SK-N-MC (cell line): ENCODE results near the gene KCTD14.

Experiments
- EZH2 ChIP-seq: fragments of 200-600 bp; sonication (generic); IDR thresholded peaks from one replicate; pipeline ENCODE4 v1.6.1; 2017; ENCODE audit warnings: antibody characterized with exemption
- FOXP2 ChIP-seq: optimal IDR thresholded peaks from 2 replicates; pipeline ENCODE3; 2011; ENCODE audit warnings: mild to moderate bottlenecking, moderate library complexity; ENCODE audit not compliant: insufficient read depth; ENCODE audit errors: extremely low read length, control extremely low read depth

DNA sequence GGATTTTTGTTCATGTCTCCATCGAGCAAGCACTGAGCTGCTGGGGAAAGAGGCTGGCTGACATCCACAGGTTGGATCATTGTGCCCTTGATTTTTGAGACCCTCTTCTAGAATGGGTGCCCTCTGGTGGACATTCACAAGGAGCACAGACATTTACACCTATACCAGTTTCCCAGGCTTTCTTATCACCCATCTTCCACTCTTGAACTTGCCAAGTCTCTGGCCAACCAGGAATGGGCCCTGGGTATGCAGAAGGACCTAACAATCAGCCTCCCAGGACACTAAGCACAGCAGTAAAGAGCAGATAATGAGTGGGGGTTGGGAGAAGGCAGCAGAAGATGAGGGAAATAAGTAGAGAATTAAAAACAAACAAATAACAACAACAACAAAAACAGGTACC is 22.9 kb downstream of the KCTD14 start:
- no peak for TF ChIP-seq EZH2
- TF ChIP-seq FOXP2 = no peak
